HG03460 (cell line): Measurements from ENCODE around the gene SLC7A6OS.

Experiments
- ATAC-seq: cut with Tn5 transposase; IDR thresholded peaks from one replicate; pipeline ENCODE4 v1.9.1; 2021; ENCODE audit not compliant: unreplicated experiment

The SLC7A6OS gene

DNA sequence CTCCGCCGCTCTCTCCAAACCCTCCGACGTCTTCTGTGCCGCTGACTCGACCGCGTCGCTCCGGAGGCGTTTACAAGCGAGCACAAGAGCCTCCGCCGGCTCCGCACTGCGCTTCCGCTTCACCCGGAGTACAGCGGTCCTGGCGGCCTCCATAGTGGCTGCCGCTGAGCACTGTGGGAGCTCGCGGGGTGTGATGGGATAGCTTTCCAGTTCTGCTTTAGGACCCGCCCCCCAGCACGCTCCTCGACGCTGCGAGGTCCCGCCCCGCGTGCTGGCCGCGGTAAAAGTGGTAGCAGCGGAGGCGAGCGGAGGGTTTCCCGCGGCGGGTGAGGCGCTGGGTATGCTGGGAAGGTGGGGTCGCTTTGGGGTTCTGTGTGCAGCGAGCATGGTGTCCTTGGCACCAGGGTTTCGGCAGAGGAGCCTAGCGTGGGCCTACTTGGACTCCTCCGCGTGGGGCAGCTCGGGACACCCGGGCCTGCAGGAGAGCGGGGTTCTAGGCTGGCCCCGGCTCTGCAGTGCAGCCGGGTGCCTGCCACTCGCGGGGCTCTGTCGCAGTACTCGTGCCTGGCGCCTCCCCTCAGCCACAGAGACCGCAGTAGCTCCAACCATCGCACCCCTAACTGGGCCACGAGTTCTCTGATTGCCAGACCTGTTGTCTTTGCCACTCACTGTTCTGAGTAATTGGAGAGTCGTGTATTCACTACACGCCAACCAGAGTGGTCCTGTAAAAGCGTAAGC, at the start of gene SLC7A6OS, which contains the start of gene PRMT7:
TSS of gene SLC7A6OS (minus strand) at position 173 of the 738 bp plus-strand sequence. CDS start at position 153, 20 bp downstream.
TSS of gene PRMT7 (plus strand) at position 246 of the 738 bp plus-strand sequence. CDS start 4,961 bp downstream, outside the sequence.
- peak; percentile 97 for ATAC-seq

- no peak for ATAC-seq
These were observed 48.8 kb upstream of the SLC7A6OS start for GRCh38 chr16:68359398-68360191.

- no peak for ATAC-seq
These were observed 48.2 kb upstream of the SLC7A6OS start for GRCh38 chr16:68358951-68359350.

GRCh38 chr16:68357923-68358322, 47.2 kb upstream of the SLC7A6OS start:
- ATAC-seq: no peak

- no peak for ATAC-seq
These were observed 46.8 kb upstream of the SLC7A6OS start for GRCh38 chr16:68357521-68357922.

GRCh38 chr16:68356919-68357286, 46.2 kb upstream of the SLC7A6OS start:
- peak; percentile 5 for ATAC-seq

DNA sequence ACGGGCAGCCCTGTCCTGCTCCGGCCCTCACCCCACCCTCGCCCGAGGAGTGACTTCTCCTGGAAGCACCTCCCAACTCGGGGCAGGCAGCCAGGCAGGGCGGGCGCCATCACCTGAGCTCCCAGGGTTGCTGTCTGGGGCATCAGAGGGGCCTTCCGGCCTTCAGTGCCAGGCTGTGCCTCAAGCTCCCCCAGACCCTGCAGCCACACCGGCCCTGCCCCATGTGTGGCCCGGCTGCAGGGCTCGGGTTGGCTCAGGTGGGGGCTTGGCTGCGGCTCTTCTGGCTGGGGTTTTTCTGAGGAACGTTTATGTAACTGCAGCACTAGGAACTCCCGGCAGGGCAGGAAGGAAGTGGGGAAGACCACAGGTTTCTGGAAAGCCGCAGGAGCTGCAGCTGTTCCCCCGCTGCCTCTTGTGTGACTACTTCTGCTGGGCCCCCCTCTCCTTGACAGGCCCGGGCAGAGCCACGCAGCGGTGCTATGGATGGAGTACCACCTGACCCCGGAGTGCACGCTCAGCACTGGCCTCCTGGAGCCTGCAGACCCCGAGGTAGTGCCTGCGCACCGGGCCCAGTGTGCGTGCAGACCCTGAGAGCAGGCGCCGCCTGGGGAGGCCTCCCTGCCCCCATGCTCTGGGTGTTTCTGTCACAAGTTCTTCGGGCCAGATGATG, 45.6 kb upstream of the SLC7A6OS start:
- ATAC-seq: peak; percentile 79

DNA sequence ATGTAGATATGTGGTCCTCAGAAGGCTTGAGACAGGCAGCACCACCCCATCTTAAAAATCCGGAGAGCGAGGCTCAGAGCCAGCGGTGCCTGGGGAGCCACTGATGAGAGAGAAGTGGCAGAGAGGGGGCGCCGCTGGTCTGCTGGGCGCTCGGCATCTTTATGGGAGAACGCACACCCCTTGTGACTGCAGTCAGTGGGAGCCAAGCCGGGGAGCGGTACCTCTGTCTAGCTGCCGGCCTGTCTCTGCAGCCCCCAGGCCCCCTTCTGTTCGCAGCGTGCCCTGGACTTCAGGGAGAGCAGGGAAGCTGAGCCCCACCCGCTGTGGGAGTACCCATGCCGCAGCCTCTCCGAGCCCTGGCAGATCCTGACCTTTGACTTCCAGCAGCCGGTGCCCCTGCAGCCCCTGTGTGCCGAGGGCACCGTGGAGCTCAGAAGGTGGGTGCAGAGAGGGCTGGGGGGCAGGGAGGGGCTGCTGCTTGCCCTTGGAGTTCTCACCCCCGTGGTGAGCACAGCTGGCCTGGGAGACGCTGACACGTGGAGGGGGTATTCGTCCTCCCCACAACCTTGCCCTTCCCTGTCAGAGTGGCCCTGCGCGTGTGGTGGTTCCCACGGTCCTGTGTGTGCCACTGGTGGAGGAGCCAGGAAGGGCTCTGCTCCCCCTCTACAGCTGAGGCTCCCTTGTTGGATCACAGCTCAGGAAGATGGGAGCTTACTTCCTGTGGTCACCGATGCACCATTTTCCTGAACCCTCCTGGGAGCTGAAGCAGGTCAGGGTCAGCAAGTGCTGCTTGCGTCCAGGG, 44.9 kb upstream of the SLC7A6OS start:
- ATAC-seq: peak; percentile 10

DNA sequence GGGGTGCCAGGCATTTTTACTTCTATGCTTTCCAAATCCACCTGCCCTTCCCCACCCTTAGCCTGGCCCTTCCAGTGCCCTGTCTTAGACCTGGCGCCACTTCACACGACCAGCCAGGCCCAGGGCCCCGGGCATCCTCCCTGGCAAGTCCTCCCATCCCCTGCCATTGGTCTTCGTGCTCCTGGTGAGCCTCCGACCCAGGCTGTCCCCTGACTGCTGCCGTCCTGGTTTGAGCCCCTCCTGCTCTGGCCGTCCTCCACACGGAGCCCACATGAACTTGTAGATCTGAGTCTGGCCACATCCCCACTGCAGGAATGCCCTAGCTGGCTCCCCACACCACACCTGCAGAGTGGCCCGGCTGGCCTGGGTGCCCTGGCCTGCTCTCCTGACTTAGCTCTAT, 44.1 kb upstream of the SLC7A6OS start:
- ATAC-seq: no peak

GRCh38 chr16:68353366-68353765, 42.6 kb upstream of the SLC7A6OS start:
- no peak for ATAC-seq

GRCh38 chr16:68351991-68352431, 41.3 kb upstream of the SLC7A6OS start:
- no peak for ATAC-seq

- no peak for ATAC-seq
These were observed 40.7 kb upstream of the SLC7A6OS start for GRCh38 chr16:68351463-68351862.

GRCh38 chr16:68350813-68351350, 40.1 kb upstream of the SLC7A6OS start:
- no peak for ATAC-seq

GRCh38 chr16:68349838-68350410, 39.2 kb upstream of the SLC7A6OS start:
- ATAC-seq: no peak

GRCh38 chr16:68348639-68349445, 38.1 kb upstream of the SLC7A6OS start:
- no peak for ATAC-seq

GRCh38 chr16:68347605-68348004, 36.9 kb upstream of the SLC7A6OS start:
- no peak for ATAC-seq

GRCh38 chr16:68346892-68347480, 36.2 kb upstream of the SLC7A6OS start:
- ATAC-seq: no peak

- ATAC-seq: no peak
These were observed 35.4 kb upstream of the SLC7A6OS start for GRCh38 chr16:68345958-68346635.
